Neural progenitor cell (in vitro differentiated cells): ENCODE measurements around the gene SLC25A17.

Experiments
- EZH2phosphoT487 ChIP-seq: fragments of 200-600 bp; sonication (generic); IDR thresholded peaks from 2 replicates; pipeline ENCODE4 v1.6.1; 2017; ENCODE audit warnings: antibody characterized with exemption
- TF ChIP-seq, protein P1 (sequence below): fragments of 200-600 bp; sonication (generic); IDR thresholded peaks from 2 replicates; pipeline ENCODE4 v1.5.1; 2017; ENCODE audit warnings: antibody characterized with exemption, mild to moderate bottlenecking

DNA sequence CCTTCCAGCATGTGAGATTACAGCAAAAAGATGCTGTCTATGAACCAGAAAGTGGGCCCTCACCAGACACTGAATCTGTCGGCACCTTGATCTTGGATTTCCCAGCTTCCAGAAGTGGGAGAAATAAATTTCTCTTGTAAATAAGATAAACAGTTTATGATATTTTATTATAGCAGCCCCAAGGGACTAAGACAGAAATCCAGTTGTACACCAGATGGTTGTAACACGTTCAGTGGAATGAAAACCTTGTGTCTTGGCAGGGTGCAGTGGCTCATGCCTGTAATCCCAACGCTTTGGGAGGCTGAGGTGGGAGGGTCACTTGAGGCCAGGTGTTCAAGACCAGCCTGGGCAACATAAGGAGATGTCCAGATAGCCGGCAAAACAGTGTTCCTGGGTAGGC lies 78.0 kb downstream of the SLC25A17 start:
- TF ChIP-seq EZH2phosphoT487 = no peak
- TF ChIP-seq, protein P1, sequence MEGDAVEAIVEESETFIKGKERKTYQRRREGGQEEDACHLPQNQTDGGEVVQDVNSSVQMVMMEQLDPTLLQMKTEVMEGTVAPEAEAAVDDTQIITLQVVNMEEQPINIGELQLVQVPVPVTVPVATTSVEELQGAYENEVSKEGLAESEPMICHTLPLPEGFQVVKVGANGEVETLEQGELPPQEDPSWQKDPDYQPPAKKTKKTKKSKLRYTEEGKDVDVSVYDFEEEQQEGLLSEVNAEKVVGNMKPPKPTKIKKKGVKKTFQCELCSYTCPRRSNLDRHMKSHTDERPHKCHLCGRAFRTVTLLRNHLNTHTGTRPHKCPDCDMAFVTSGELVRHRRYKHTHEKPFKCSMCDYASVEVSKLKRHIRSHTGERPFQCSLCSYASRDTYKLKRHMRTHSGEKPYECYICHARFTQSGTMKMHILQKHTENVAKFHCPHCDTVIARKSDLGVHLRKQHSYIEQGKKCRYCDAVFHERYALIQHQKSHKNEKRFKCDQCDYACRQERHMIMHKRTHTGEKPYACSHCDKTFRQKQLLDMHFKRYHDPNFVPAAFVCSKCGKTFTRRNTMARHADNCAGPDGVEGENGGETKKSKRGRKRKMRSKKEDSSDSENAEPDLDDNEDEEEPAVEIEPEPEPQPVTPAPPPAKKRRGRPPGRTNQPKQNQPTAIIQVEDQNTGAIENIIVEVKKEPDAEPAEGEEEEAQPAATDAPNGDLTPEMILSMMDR = no peak
